G401 (cell line): Measurements from ENCODE around the gene ASIC2. TPM values are rescaled to one million over a fixed set of nuclear protein-coding genes. Genes with fewer than 3 reads are reported as not detected.

Source experiments
- DNase-seq: peaks from one replicate; pipeline ENCODE4 v3.0.0-alpha.2; 2015; ENCODE audit warnings: low spot score
- in situ Hi-C: cut with HindIII; loops from 2 replicates; pipeline ENCODE4 v1.10.0; 2016; ENCODE audit warnings: low sequenced_read_pairs, mixed read lengths
- total RNA-seq: library from RNA; depleted of rRNA; stranded (reverse); fragments of >200 nt; shearing (Covaris generic); gene quantifications from 2 replicates; pipeline ENCODE4 v1.2.3, GENCODE V29; 2014

Gene ASIC2
- total RNA-seq, 1 experiment from 2014 or later: not detected

- in situ Hi-C loops: no loop called here
- no peak for DNase-seq
These were observed 30.6 kb downstream of the ASIC2 start for GRCh38 chr17:33262266-33263123.

- peak; percentile 51 for DNase-seq
- in situ Hi-C loops: no loop called here
These were observed 31.3 kb downstream of the ASIC2 start for GRCh38 chr17:33261820-33262219.

GRCh38 chr17:33260638-33261037 is 32.5 kb downstream of the ASIC2 start:
- DNase-seq: no peak
- in situ Hi-C loops: no loop called here

GRCh38 chr17:33258296-33258695 is 34.8 kb downstream of the ASIC2 start:
- in situ Hi-C loops: no loop called here
- DNase-seq: no peak

GRCh38 chr17:33245183-33245582 is 47.9 kb downstream of the ASIC2 start:
- in situ Hi-C loops: no loop called here
- no peak for DNase-seq

- in situ Hi-C loops: no loop called here
These were observed 49.4 kb downstream of the ASIC2 start for GRCh38 chr17:33243732-33244131.

GRCh38 chr17:33242375-33243124 is 50.5 kb downstream of the ASIC2 start:
- DNase-seq: no peak
- in situ Hi-C loops: no loop called here

More at GRCh38 chr17:33243732-33244131, 49.4 kb downstream of the ASIC2 start:
- DNase-seq: no peak

- DNase-seq: no peak
- in situ Hi-C loops: no loop called here
These were observed 51.7 kb downstream of the ASIC2 start for GRCh38 chr17:33241390-33241789.

GRCh38 chr17:33240362-33240761 is 52.7 kb downstream of the ASIC2 start:
- no peak for DNase-seq
- in situ Hi-C loops: no loop called here

- no peak for DNase-seq
- in situ Hi-C loops: no loop called here
These were observed 53.4 kb downstream of the ASIC2 start for GRCh38 chr17:33239702-33240101.

GRCh38 chr17:33234930-33235685 is 58.0 kb downstream of the ASIC2 start:
- in situ Hi-C loops: no loop called here
- DNase-seq: peak; percentile 88

GRCh38 chr17:33234233-33234632 is 58.9 kb downstream of the ASIC2 start:
- DNase-seq: no peak
- in situ Hi-C loops: no loop called here

- in situ Hi-C loops: no loop called here
- DNase-seq: peak; percentile 94
These were observed 59.3 kb downstream of the ASIC2 start for GRCh38 chr17:33233811-33234177.

- no peak for DNase-seq
- in situ Hi-C loops: no loop called here
These were observed 63.6 kb downstream of the ASIC2 start for GRCh38 chr17:33229499-33229898.

- no peak for DNase-seq
- in situ Hi-C loops: no loop called here
These were observed 64.1 kb downstream of the ASIC2 start for GRCh38 chr17:33229028-33229427.

- DNase-seq: no peak
- in situ Hi-C loops: no loop called here
These were observed 64.5 kb downstream of the ASIC2 start for GRCh38 chr17:33228548-33228947.

- no peak for DNase-seq
These were observed 65.2 kb downstream of the ASIC2 start for GRCh38 chr17:33227911-33228310.

GRCh38 chr17:33225994-33226393 is 67.1 kb downstream of the ASIC2 start:
- in situ Hi-C loops: no loop called here
- DNase-seq: no peak

More at GRCh38 chr17:33227911-33228310, 65.2 kb downstream of the ASIC2 start:
- in situ Hi-C loops: no loop called here

- DNase-seq: peak; percentile 14
- in situ Hi-C loops: no loop called here
These were observed 67.6 kb downstream of the ASIC2 start for GRCh38 chr17:33225509-33225908.

- no peak for DNase-seq
- in situ Hi-C loops: no loop called here
These were observed 73.1 kb downstream of the ASIC2 start for GRCh38 chr17:33220036-33220435.
